Fibroblast of mammary gland (primary cell): ENCODE data around the gene HGF.
A peak's percentile ranks its signal among the peaks of the same experiment; 100 is the strongest.
"Not testable (repeated sequence)": the region's sequence is repeated elsewhere in the genome, so short reads cannot be mapped to it uniquely, and the experiment has no call there.

Experiments
- DNase-seq: peaks from one replicate; pipeline ENCODE4 v3.0.0-alpha.2; 2010; ENCODE audit warnings: low read depth
- H3K4me3 ChIP-seq: 2 replicates; pipeline ENCODE4 v1.5.1; 2011; ENCODE audit warnings: low read depth, mild to moderate bottlenecking, low read length, moderate library complexity; ENCODE audit not compliant: control insufficient read depth
- CTCF ChIP-seq: conservative IDR thresholded peaks from 2 replicates; pipeline ENCODE4 v1.5.1; 2011; ENCODE audit warnings: low read depth, low read length, inconsistent platforms; ENCODE audit not compliant: control insufficient read depth, insufficient read depth

The HGF gene

GRCh38 chr7:81769891-81770727 lies at the start of gene HGF:
Gene HGF, minus strand, starts transcription at chr7:81770047. Its CDS starts 76 bp downstream, at chr7:81769971.
- H3K4me3 ChIP-seq, result peak within 1 kb of the TSS; percentile 69
- TF ChIP-seq CTCF, result peak; percentile 38
- peak; percentile 87 for DNase-seq

DNA sequence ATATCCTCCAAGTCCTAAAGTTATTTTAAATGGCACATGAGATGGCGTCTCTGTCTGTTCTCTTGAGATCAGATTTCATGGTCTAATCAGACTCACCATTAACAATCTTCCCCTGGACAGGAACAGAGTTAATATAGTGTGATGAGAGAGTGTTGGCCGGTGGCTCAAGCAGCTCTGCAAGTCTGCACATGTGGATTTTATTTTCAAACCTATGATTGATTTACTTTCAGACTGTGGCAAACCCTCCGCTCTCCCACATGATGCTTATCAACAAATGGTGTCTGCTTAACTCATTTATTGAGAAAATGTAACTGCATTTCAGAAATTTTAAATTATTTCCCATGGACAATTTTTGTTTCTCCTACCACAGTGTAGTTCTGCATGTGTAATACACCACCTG lies 46.5 kb upstream of the HGF start:
- peak; percentile 11 for DNase-seq
- no peak for TF ChIP-seq CTCF
- no peak overlapping the region for H3K4me3 ChIP-seq

- H3K4me3 ChIP-seq, DNase-seq: not testable (repeated sequence)
Measured at GRCh38 chr7:81812866-81813476, 43.1 kb upstream of the HGF start.

DNA sequence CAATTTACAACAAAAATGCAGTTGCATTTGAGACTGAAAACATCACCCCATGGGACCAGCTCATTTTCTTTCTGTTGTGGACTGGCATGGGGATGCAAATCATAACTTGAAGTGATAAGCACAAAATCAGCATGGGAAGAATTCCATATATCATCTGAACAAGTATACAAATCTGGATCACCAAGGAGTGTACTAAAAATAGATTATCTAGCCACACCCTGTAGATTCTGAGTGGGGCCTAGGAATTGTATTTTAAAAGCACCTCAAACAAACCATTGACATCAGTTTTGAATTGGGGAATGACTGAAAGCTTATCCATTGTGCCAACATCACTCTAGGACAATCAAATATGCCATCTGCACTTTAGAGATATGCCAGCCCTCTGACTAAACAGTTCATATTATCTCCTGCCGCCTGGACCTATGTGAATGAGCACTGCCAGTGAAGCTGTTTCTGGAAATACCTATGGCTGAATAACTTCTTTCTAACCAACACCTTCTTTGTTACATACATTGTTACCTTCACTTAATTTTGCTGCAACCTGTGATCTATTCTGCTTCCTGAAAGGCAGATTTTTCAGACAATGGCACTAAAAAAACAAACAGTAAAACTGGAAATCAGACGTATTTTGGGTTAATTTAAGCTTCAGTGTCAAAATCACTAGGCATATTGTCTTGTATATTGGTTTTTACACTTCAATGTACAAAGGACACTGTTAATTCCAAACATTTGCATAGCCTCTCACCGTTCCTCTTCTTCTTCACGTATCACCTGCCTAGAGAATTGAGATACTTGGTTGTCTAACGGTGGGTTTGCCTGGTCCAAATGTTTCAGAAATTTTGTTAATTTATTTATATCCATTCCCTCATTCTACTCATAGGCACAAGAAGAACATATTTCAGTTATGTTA lies 42.4 kb upstream of the HGF start:
- no peak for TF ChIP-seq CTCF
- no peak for DNase-seq
- H3K4me3 ChIP-seq, result no peak overlapping the region

- DNase-seq, result no peak
Measured at GRCh38 chr7:81810476-81811155, 40.8 kb upstream of the HGF start.

DNA sequence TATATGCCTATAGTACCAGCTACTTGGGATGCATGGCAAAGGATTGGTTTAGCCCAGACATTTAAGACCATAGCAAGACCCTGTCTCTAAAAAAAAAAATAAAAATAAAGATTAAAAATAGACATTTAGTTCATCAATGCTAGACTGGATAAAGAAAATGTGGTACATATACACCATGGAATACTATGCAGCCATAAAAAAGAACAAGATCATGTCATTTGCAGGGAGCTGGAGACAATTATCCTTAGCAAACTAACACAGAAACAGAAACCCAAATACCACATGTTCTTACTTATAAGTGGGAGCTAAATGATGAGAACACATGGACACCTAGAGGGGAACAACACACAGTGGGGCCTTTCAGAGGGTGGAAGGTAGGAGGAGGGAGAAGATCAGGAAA lies 38.5 kb upstream of the HGF start:
- H3K4me3 ChIP-seq, result not testable (repeated sequence)

More at GRCh38 chr7:81810476-81811155, 40.8 kb upstream of the HGF start:
- no peak for TF ChIP-seq CTCF
- H3K4me3 ChIP-seq, result no peak overlapping the region

GRCh38 chr7:81803267-81803666 lies 33.4 kb upstream of the HGF start:
- no peak for TF ChIP-seq CTCF
- no peak for DNase-seq
- H3K4me3 ChIP-seq, result no peak overlapping the region

More for the DNA sequence above, 38.5 kb upstream of the HGF start:
- not testable (repeated sequence) for DNase-seq
